Ramos (cell line): ENCODE results near the gene LRP1B.

Source experiments
- in situ Hi-C: fragments of 300-500 bp; cut with MboI; formaldehyde crosslinking; loops from one replicate; pipeline ENCODE4 v1.14.3; 2022; ENCODE audit warnings: low sequenced_read_pairs; ENCODE audit not compliant: unreplicated experiment

LRP1B gene

DNA sequence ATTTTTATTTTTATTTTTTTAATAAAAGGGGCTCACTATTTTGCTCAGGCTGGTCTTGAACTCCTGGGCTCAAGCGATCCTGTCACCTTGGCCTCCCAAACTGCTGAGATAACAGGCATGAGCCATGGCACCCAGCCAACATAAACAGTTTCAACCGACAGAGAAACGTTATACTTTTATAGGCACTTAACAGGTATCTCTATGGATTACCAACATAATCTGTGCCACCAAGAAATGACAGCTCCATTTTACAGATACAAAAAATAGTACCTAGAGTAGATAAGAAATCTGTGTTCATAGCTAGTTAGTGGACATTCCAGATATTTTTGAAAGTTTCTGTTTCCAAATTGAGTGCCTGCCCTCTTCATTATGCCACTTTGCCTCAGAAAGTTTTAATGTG is 1316.7 kb downstream of the LRP1B start:
- in situ Hi-C loops = no loop called here

DNA sequence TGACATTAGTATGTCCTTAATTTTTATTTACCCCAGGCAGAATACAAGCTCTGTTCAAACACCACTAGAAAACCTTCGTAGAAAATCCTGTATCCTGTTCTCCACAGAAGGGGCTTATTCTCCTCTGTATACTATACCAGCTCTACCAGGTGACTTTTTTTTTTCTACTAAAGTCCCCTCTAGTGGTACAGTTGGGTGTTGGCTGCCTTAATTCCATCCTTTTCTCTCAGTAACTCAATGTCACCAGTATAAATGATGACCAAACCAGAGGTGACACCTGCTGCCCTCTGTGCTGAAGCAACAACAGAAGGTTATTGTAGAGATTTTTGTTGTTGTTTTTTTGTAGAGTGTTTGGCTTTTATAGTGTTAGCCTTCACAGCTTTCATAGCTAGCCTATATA is 1322.0 kb downstream of the LRP1B start:
- in situ Hi-C loops = no loop called here

DNA sequence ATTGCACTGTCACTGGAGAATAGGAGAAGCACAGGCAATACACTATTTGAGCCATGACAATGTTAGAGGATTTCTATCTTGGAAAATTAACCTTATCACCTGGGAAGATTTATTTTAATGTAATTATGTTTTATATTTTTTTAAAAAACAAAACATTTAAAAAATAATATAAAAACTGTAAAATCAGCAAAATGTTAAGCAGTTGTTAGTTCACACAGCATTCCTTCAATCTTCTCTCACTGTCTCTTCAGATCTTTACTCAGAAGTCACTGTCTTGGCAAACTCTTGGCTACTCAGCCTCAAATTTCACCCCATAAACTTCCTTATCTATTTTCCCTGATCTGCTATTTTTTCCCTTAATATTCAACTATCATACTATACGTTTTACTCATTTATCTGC is 1322.6 kb downstream of the LRP1B start:
- in situ Hi-C loops = no loop called here

DNA sequence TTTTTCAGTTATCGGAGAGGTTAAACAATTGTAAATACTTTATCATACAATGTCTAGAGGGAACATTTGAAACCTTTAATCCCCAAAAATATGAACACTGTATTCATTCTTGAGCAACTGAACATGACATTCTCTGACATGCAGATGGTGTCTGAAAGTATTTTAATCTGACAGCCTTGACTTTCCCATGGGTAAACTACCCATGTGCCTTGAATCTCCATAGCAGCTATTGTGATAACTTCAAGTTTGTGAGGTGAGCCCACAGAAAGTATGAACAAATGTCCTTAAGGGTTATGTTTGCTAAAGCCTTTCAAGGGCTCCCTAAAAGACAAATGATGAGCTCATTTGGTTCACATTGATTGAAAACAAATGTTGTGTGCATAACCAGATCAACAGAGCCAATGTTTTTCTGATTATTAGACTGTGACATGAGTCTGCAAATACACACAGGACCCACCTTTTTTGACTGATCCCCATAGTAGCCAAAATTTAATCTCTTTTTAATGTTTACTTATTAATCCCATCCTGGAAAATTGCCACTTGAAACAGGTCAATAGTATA is 1326.0 kb downstream of the LRP1B start:
- in situ Hi-C loops = no loop called here

DNA sequence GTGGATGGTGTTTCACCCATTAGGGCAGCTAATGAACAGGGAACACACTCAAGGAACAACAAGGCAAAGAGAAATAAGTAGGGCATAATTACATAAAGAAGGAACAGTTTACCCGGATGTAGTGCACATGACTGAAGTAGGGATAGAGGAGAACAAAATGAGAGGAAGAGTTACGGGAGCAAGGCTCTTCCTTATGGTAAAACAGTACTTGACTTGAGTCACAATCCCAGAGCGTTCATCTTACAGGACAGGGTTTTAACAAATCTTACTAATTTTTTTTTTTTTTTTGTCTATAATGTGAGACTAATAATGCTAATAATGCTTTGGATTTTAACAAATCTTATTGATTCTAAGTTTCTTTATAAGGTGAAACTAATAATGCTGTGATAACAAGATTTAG is 1329.5 kb downstream of the LRP1B start:
- in situ Hi-C loops = no loop called here

DNA sequence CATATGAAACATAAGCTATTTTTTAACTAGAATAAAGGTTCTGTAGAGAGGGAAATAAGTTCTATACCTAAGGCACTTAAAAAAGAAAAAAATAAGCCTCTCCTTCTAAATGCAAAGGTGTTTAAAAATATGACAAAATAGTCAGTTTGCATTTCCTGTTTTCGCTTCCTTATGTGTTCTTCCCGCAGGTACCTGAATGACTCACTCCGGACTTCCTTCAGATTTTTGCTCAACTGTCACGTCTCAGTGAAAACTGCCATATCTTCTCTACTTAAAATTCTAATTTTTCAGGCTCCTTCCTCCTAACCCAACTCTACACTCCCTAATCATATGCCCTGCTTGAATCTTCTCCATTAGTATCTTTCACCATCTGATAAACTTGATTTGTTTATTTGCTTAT is 1333.1 kb downstream of the LRP1B start:
- in situ Hi-C loops = no loop called here

DNA sequence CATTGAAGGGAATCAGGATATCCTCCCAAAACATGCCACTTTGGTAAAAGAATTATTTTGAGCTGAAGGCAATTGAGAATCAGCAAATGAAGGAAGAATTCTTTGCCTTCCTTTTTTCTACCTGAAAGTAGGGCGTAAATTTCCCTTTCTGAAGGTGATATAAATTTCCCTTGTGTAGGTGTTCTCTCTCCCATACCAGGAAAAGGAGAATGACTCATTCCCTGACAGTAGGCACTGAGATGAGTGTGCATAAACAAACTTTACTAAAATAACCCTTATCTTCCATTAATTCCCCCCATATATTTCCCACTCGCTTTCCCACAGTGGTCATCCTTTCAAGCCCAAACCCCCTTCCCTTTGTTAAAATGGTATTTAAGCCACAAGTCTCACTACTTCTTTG is 1339.0 kb downstream of the LRP1B start:
- in situ Hi-C loops = no loop called here

DNA sequence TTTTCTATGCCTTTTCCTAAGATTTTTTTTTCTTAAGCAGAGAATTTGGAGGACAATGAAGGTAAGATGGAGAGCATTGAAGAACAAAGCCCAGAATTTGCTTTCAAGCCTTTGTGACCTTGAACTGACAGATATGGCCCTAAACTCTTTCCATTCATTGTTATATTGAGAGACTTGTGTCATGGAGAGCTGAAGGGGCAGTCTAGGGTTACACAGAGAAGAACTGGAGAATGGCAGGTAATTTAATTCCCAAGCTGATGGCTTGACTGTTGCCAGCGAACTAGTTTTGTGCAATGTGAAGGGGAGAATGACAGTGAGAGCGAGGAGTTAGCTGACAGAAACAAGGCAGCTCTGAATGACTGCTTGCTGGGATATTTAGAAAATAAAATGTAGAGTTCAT is 1344.2 kb downstream of the LRP1B start:
- in situ Hi-C loops = no loop called here

DNA sequence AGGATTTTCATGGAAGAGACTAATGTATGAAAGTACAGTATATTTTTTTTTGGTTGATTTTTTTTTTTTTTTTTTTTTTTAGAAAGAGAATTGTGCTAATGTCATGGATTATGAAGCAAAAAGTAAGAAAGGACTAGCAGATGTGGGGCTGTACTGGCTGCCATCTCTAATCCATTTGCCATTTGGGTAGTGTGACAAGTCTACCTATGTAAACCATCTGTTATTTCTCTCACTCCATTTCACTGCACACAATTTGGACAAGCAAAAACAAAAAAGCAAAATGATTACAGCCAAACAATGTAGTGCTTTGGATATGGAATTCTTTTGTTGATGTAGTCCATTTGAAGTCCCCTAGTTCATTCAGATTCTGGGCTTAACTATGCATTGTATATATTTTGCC is 1355.4 kb downstream of the LRP1B start:
- in situ Hi-C loops = no loop called here

DNA sequence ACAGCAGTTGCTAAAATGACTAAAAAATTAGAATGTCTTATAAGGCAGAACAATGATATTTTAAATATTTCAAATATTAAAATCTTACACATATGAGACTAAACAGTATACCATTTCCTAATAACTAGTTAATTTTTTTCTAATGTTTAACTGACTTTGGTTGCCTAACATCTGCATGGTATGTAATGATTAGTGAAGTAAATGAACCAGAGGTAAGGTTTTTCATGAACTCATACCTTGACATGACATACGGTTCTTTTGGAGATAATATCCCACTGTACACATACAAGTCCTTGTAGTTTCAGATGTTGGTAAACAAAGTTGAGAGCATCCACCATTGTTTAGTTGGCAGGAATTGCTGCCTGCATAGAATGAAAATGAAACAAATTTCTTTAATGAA is 1360.2 kb downstream of the LRP1B start:
- in situ Hi-C loops = no loop called here

DNA sequence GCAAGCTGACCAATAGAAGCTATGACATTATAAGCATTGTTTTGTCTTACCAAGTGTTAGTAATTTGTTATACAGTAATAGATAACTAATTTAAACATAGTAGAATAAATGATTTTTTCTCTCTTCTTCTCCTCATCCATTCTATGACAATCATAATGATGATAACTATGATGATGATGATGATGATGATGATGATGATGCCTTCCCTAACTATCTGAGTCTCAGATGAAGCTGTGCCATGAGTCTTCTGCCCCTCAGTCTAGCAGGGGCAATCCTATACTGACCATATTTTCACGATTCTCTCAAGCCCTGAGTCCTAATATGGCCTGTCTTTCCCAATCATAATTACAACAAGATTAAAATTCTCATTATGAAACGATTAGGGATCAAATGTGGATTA is 1369.0 kb downstream of the LRP1B start:
- in situ Hi-C loops = no loop called here

DNA sequence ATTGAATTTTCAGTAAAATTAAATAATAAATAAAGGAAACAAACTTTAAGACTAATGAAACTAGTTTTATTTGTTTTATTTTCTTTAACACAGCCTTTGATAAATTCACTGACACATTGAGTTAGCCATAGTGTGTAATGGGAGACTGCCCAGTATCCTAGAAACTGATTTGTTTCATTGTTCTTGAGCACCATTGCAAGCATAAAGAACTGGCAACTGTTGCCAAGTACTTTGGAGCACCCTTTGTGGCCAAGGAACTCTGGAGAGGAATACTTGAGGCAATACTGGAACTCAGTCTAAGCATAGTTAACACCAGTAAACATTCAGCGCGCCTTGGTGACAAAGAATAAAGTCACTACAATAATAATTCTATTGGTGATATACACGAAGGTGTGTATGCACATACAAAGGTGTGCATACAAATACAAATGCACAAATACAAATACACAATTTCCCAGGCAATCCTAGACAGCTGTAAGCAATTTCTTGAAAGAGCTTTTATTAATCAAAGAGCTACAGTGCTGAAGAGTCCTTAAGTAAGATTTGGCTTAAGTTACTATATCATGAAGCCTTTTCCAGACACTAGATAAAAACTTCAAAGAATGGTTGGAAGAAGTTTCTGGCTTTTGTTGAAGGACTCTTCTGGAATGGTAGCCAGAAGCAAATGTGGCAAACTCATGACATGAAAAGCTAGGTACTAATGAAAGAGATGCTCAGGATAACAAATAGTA is 1371.2 kb downstream of the LRP1B start:
- in situ Hi-C loops = no loop called here

DNA sequence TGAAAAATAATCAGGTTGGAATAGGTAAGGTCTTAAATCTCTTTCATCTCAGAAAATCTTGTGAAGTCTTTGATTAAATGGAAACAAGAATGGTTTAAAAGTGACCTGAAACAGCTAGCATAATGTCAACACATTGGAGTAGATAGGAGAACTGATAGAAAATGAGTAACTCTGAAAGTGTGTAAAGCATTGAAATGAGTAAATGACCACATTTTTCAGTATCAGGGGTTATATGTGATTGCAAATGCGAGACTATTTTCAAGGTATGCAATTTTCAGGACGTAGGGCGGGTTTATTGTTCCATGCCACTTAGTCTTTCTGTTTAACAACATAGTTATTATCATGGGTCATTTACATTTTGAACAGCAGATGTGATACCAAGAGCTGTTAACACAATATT is 1383.2 kb downstream of the LRP1B start:
- in situ Hi-C loops = no loop called here

DNA sequence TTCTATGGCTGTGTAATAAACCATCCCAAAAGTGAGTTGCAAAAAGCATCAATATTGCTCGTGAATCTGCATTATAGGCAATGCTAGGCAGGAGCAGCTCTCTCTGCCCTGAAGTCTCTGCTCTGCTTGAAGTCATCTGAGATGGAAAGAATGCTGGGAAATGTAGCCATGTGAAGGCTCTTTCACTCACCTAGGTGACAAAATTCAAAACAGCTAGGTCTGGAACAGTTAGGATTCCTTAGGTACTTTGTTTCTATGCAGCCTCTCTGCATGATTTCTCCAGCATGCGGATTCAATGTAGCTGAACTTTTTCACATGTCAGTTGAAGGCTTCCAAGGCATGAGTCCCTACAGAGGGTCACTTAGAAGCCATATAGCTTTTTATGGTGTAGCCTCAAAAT is 1383.7 kb downstream of the LRP1B start:
- in situ Hi-C loops = no loop called here

DNA sequence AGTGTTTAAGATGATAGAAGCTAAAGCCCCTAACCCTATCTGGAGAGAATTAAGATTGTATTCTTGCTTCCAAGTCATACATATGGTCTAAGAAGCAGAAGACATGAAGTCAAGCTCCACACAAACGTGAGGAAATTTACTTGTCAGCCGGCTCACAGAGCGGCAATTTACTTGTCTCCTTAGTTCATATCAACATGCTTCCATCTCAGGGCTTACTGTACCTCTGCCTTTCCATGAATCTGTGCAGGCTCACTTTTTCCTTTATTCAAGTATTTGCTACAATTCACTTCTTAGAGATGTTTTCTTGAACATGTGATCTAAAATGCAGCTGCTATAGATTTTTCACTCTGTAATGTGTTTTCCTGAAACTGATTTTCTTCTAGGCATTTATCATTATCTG is 1386.4 kb downstream of the LRP1B start:
- in situ Hi-C loops = no loop called here

DNA sequence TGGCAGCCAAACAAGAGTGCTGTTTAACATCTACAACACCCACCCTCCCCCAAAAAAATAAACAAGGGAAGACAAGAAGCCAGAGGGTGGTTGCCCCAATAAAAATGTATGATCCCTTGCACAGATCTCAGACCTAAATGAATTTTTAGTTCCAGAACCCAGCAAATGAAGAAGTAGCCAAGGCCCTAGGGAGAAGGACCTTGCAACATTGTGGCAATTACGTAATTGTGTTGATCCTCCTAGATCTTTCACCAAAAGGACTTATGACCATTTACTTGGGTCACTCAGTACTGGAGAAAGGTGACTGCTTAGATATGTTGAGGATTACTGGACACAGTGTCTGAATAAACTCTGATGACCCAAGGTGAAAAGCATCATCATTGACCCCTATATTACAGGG is 1393.8 kb downstream of the LRP1B start:
- in situ Hi-C loops = no loop called here

DNA sequence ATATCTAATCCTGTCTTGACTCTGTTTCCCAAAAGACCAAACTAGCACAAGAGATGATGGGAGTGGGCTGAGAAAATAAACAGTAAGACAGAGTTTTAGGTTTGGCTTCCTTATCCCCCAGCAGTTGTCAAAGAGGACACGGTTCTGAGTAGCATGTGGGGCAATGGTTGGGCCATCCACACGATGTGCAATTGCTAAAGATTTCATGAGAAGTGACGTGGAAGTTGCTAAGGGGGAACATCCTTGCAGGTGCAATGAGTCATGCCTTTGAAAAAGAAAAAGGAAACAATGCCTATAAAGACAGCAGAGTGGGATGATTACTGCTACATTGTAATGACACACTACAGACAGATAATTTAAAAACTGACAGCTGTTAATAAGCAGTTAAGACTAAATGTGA is 1395.8 kb downstream of the LRP1B start:
- in situ Hi-C loops = no loop called here

DNA sequence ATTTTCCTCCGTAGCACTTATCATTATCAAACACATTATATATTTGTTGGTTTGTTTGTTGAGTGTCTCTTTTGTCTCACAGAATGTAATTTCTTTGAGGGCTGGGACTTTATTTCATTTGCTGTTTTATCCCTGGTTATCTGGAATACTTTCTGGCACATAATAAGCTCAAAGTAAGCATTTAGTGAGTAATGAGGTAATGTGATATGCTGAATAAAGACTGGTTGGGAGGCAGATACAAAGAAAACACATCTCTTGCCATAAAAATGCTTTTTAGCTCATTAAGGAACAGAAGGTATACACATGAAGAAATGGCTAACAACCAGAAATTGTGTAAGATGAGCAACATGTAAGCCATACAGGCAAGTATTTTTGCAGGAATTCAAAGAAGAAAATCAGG is 1411.8 kb downstream of the LRP1B start:
- in situ Hi-C loops = no loop called here

DNA sequence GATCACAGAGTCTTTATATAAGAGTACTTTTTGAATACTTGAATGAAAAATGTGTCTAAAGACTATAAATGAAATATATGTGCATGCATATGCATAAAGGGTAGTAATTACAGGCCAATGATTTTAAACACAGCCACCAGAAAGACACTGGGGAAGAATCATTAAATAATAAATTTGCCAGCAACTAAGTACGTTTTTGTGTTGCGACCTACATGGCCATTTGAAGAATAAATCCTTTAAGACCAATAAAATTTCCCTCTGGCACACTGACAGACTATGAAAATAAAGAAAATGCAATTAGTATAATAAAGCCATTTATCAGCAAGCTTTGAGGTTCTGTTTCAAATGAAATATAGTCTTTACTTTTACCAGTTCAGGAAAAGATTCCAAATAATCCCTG is 1413.3 kb downstream of the LRP1B start:
- in situ Hi-C loops = no loop called here

DNA sequence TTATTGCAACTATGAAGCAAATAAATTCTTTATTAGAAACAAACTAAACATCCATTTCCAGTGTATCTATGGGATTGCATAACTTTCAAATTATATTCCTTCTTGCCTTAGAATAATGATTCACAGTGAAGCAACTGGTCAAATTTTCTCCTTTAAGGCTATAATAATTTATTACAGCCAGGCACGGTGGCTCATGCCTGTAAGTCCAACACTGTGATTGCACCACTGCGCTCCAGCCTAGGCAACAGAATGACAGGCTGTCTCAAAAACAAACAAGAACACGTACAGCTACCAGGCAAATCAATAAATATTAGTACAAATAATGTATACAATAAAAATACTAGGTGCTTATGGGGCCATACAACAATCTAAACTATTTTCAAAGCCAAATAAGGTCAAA is 1416.2 kb downstream of the LRP1B start:
- in situ Hi-C loops = no loop called here

DNA sequence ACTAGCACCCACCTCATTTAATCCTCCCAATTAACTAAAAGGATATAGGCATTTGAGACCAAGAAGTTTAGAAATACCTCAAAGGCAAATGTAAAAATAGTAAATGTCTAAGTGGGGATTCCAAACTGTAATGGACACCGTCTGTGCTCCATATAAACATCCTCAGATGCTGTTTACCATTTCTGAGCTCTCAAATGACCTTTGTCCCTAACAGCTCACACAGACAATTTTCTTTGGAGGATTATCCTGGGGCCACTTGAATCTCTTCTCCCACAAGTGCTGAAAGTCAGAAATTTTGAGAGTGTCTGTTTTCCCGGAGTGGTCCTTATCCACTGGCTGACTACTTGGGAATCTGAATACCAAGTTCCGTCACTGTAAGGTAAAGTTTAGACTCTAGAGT is 1418.9 kb downstream of the LRP1B start:
- in situ Hi-C loops = no loop called here

DNA sequence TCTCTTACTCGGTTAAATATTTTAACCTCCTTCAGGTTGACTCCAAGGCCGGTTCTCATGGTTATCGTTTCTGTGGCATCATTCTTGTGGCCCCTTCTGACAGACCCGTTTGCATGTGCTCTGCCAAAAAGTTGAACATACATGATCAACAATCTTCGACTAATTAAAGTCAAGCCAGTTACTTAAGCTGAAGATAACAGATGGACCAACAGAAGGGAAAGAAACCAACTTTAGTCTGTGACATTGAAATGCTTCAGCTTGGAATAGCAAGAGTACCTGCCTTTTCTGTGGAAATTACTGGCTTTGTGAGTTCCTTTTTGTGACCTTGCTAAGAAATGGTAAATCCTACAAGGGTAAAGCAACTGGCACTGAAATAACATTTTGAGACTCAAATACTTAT is 1429.1 kb downstream of the LRP1B start:
- in situ Hi-C loops = no loop called here
